ENCODE results near the gene TRAF7.

Gene TRAF7

DNA sequence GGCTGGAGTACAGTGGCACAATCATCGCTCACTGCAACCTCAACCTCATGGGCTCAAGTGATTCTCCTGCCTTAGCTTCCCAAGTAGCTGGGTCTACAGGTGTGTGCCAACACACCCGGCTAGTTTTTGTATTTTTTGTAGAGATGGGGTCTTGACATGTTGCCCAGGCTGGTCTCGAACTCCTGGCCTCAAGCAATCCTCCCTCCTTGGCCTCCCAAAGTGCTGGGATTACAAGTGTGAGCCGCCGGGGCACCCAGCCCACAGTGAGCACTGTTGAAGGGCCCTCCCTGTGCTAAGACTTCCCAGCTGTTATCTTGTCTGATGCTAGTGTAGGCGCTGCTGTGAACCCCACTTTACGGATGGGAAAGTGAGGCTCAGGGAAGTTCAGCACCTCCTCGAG is 32.8 kb downstream of the TRAF7 start:
- Histone ChIP-seq H3K4me2 (ENCODE audit: low read depth, low read length) (no peak overlapping the region), H3K27ac (ENCODE audit: low read length) (no peak overlapping the region), H4K20me1 (ENCODE audit: insufficient read depth, low read length) (no peaks in the 10 kb centered on the region), H2AFZ (ENCODE audit: low read length) (no peak overlapping the region), H3K27me3 (replicated peaks; ENCODE audit: insufficient read depth, low read length) (peaks cover 79% of the 10 kb centered on the region), H3K36me3 (replicated peaks; ENCODE audit: insufficient read depth, low read length) (no peaks in the 10 kb centered on the region), H3K4me1 (ENCODE audit: low read length) (no peaks in the 10 kb centered on the region), H3K9me2 (replicated peaks; ENCODE audit: insufficient read depth, low read length) (no peaks in the 10 kb centered on the region), H3K9ac (ENCODE audit: low read length) (no peak overlapping the region), H3K4me3 (ENCODE audit: low read length) (no peak overlapping the region), H3K79me2 (ENCODE audit: low read length) (no peaks in the 10 kb centered on the region), H3F3A (ENCODE audit: insufficient read depth, low read length) (no peaks in the 10 kb centered on the region), H3K9me3 (replicated peaks; ENCODE audit: insufficient read depth, low read length) (no peaks in the 10 kb centered on the region)
- no peak for DNase-seq
- TF ChIP-seq EZH2phosphoT487 (IDR thresholded peaks at IDR 0.05; ENCODE audit: low read length) (no peak), EZH2 (optimal IDR thresholded peaks at IDR 0.05; ENCODE audit: low read depth, low read length) (no peak)
- TF ChIP-seq, protein P1, sequence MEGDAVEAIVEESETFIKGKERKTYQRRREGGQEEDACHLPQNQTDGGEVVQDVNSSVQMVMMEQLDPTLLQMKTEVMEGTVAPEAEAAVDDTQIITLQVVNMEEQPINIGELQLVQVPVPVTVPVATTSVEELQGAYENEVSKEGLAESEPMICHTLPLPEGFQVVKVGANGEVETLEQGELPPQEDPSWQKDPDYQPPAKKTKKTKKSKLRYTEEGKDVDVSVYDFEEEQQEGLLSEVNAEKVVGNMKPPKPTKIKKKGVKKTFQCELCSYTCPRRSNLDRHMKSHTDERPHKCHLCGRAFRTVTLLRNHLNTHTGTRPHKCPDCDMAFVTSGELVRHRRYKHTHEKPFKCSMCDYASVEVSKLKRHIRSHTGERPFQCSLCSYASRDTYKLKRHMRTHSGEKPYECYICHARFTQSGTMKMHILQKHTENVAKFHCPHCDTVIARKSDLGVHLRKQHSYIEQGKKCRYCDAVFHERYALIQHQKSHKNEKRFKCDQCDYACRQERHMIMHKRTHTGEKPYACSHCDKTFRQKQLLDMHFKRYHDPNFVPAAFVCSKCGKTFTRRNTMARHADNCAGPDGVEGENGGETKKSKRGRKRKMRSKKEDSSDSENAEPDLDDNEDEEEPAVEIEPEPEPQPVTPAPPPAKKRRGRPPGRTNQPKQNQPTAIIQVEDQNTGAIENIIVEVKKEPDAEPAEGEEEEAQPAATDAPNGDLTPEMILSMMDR (IDR thresholded peaks at IDR 0.05; ENCODE audit: low read length), result no peak

DNA sequence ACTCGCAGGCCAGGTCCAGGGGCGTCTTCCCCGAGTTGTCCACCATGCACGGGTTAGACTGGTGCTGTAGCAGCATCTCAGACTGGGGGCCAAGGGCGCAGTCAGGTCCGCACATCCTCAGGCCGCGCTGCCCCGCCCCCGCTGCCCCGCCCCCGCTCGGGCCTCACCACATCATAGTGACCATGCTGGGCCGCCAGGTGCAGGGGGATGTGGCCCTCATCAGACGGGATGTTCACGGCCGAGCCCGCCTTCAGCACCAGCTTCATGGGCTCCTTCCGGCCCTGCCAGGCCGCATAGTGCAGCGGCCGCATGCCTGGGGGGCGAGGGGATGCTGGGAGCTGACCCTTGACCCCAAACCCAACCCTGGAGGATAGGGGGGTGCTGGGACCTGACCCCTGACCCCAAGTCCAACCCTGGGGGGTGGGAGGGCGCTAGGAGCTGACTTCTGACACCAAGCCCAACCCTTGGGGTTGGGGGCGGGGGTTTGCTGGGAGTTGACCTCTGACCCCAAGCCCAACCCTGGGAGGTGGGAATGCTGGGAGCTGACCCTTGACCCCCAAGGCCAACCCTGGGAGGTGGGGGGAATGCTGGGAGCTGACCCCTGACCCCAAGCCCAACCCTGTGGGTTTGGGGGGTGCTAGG is 33.8 kb downstream of the TRAF7 start:
- Histone ChIP-seq H2AFZ (ENCODE audit: low read length) (no peak overlapping the region), H3K4me2 (ENCODE audit: low read depth, low read length) (no peak overlapping the region), H3K27me3 (replicated peaks; ENCODE audit: insufficient read depth, low read length) (peaks cover 88% of the 10 kb centered on the region), H3K4me3 (ENCODE audit: low read length) (no peak overlapping the region), H3K9ac (ENCODE audit: low read length) (no peak overlapping the region), H3K27ac (ENCODE audit: low read length) (no peak overlapping the region), H3K36me3 (replicated peaks; ENCODE audit: insufficient read depth, low read length) (no peaks in the 10 kb centered on the region), H3K9me3 (replicated peaks; ENCODE audit: insufficient read depth, low read length) (no peaks in the 10 kb centered on the region), H3K79me2 (ENCODE audit: low read length) (no peaks in the 10 kb centered on the region), H3F3A (ENCODE audit: insufficient read depth, low read length) (no peaks in the 10 kb centered on the region), H3K4me1 (ENCODE audit: low read length) (no peaks in the 10 kb centered on the region), H3K9me2 (replicated peaks; ENCODE audit: insufficient read depth, low read length) (no peaks in the 10 kb centered on the region), H4K20me1 (ENCODE audit: insufficient read depth, low read length) (no peaks in the 10 kb centered on the region)
- TF ChIP-seq EZH2phosphoT487 (IDR thresholded peaks at IDR 0.05; ENCODE audit: low read length) (no peak), EZH2 (optimal IDR thresholded peaks at IDR 0.05; ENCODE audit: low read depth, low read length) (no peak)
- TF ChIP-seq, protein P1 (IDR thresholded peaks at IDR 0.05; ENCODE audit: low read length), result no peak
- DNase-seq, result no peak

DNA sequence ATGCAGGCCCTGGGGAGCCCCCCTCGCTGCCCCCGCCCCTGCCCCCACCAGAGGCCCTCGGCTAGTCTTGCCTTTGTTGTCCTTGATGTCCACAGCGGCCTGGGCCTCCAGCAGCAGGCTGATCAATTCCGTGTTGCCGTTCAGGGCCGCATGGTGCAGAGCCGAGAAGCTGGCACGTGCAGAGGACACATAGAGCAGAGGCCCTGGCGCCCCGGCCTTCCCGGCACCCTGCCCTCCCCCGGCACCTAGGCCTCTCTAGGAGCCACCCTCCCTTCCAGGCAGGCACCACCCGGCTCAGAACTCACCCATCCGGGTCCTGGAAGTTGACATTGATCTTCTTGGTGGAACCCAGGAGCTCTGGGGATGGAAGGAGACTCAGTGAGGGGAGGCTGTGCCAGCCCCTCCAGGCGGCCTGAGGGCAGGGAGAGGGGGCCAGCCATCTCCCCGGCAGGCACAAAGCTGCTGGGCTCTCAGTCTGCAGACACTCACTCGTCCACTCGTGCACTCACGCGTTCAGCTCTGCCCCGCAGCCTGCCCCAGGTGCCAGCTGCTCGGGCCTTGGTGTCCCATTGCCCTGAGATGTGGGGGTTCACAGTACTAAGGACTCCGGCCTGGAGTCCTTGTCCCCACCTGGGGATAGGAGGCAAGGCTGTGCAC is 34.5 kb downstream of the TRAF7 start:
- H3K4me3 ChIP-seq (ENCODE audit: low read length), result no peak overlapping the region
- no peak overlapping the region for H3K4me2 ChIP-seq (ENCODE audit: low read depth, low read length)
- H3K79me2 ChIP-seq (ENCODE audit: low read length), result no peaks in the 10 kb centered on the region
- no peak overlapping the region for H3K27ac ChIP-seq (ENCODE audit: low read length)
- TF ChIP-seq EZH2 (optimal IDR thresholded peaks at IDR 0.05; ENCODE audit: low read depth, low read length) (no peak), EZH2phosphoT487 (IDR thresholded peaks at IDR 0.05; ENCODE audit: low read length) (no peak)
- TF ChIP-seq, protein P1 (IDR thresholded peaks at IDR 0.05; ENCODE audit: low read length), result no peak
- no peaks in the 10 kb centered on the region for H4K20me1 ChIP-seq (ENCODE audit: insufficient read depth, low read length)
- no peaks in the 10 kb centered on the region for H3F3A ChIP-seq (ENCODE audit: insufficient read depth, low read length)
- H3K4me1 ChIP-seq (ENCODE audit: low read length), result no peaks in the 10 kb centered on the region
- peaks cover 88% of the 10 kb centered on the region for H3K27me3 ChIP-seq (replicated peaks; ENCODE audit: insufficient read depth, low read length)
- H3K36me3 ChIP-seq (replicated peaks; ENCODE audit: insufficient read depth, low read length), result no peaks in the 10 kb centered on the region
- H3K9me3 ChIP-seq (replicated peaks; ENCODE audit: insufficient read depth, low read length), result no peaks in the 10 kb centered on the region
- no peak overlapping the region for H2AFZ ChIP-seq (ENCODE audit: low read length)
- no peak for DNase-seq
- H3K9me2 ChIP-seq (replicated peaks; ENCODE audit: insufficient read depth, low read length), result no peaks in the 10 kb centered on the region
- no peak overlapping the region for H3K9ac ChIP-seq (ENCODE audit: low read length)

All from MM.1S (cell line).